Measurements from ENCODE around the gene ZNF316.
"Not testable (repeated sequence)": the region's sequence is repeated elsewhere in the genome, so short reads cannot be mapped to it uniquely, and the experiment has no call there.

The ZNF316 gene

GRCh38 chr7:6630007-6630849, 6.9 kb upstream of the ZNF316 start:
- Histone ChIP-seq H3K27ac (ENCODE audit: low read length) (no peak overlapping the region), H3K4me2 (ENCODE audit: low read length) (no peak overlapping the region), H3K27me3 (ENCODE audit: low read depth, low read length) (no peaks in the 10 kb centered on the region), H4K20me1 (ENCODE audit: insufficient read depth, low read length) (no peaks in the 10 kb centered on the region), H3K4me1 (ENCODE audit: low read length) (no peaks in the 10 kb centered on the region), H3K79me2 (ENCODE audit: low read length) (no peaks in the 10 kb centered on the region), H3K36me3 (replicated peaks; ENCODE audit: low read depth, low read length) (no peaks in the 10 kb centered on the region), H3K4me3 (ENCODE audit: low read length) (no peak overlapping the region), H3K9me3 (ENCODE audit: insufficient read depth, low read length) (no peaks in the 10 kb centered on the region), H3K9ac (ENCODE audit: low read length) (no peak overlapping the region), H2AFZ (ENCODE audit: low read depth, low read length) (no peak overlapping the region)
- TF ChIP-seq EZH2phosphoT487 (IDR thresholded peaks at IDR 0.05; ENCODE audit: low read depth), result no peak
- TF ChIP-seq CTCF (IDR thresholded peaks at IDR 0.05; ENCODE audit: low read depth, low read length), result no peak

- H3K27ac ChIP-seq (ENCODE audit: low read length), result no peak overlapping the region
- no peak overlapping the region for H3K9ac ChIP-seq (ENCODE audit: low read length)
- no peak overlapping the region for H3K4me3 ChIP-seq (ENCODE audit: low read length)
- no peak overlapping the region for H2AFZ ChIP-seq (ENCODE audit: low read depth, low read length)
- H3K36me3 ChIP-seq (replicated peaks; ENCODE audit: low read depth, low read length), result no peaks in the 10 kb centered on the region
- H3K4me2 ChIP-seq (ENCODE audit: low read length), result no peak overlapping the region
- no peaks in the 10 kb centered on the region for H4K20me1 ChIP-seq (ENCODE audit: insufficient read depth, low read length)
- H3K9me3 ChIP-seq (ENCODE audit: insufficient read depth, low read length), result no peaks in the 10 kb centered on the region
- no peaks in the 10 kb centered on the region for H3K27me3 ChIP-seq (ENCODE audit: low read depth, low read length)
- H3K79me2 ChIP-seq (ENCODE audit: low read length), result peaks cover 4% of the 10 kb centered on the region; the same call in 1 of the 2 replicates
- no peak for TF ChIP-seq CTCF (IDR thresholded peaks at IDR 0.05; ENCODE audit: low read depth, low read length)
- TF ChIP-seq EZH2phosphoT487 (IDR thresholded peaks at IDR 0.05; ENCODE audit: low read depth), result no peak
- H3K4me1 ChIP-seq (ENCODE audit: low read length), result 0 out of 2 replicates have a peak, but pooled peaks cover 3% of the 10 kb centered on the region
Observed at GRCh38 chr7:6631605-6632004, 5.5 kb upstream of the ZNF316 start.

- H3K4me1 ChIP-seq (ENCODE audit: low read length), result peaks cover 10% of the 10 kb centered on the region
- TF ChIP-seq CTCF (IDR thresholded peaks at IDR 0.05; ENCODE audit: low read depth, low read length) (no peak), EZH2phosphoT487 (IDR thresholded peaks at IDR 0.05; ENCODE audit: low read depth) (no peak)
- peaks cover under 1% of the 10 kb centered on the region for H3K36me3 ChIP-seq (replicated peaks; ENCODE audit: low read depth, low read length)
- H3K4me2 ChIP-seq (ENCODE audit: low read length), result no peak overlapping the region
- no peak overlapping the region for H3K4me3 ChIP-seq (ENCODE audit: low read length)
- H4K20me1 ChIP-seq (ENCODE audit: insufficient read depth, low read length), result no peaks in the 10 kb centered on the region
- no peak overlapping the region for H3K27ac ChIP-seq (ENCODE audit: low read length)
- H2AFZ ChIP-seq (ENCODE audit: low read depth, low read length), result no peak overlapping the region
- H3K27me3 ChIP-seq (ENCODE audit: low read depth, low read length), result no peaks in the 10 kb centered on the region
- H3K79me2 ChIP-seq (ENCODE audit: low read length), result peaks cover 28% of the 10 kb centered on the region
- H3K9ac ChIP-seq (ENCODE audit: low read length), result no peak overlapping the region
- no peaks in the 10 kb centered on the region for H3K9me3 ChIP-seq (ENCODE audit: insufficient read depth, low read length)
Observed at GRCh38 chr7:6634021-6634420, 3.1 kb upstream of the ZNF316 start.

GRCh38 chr7:6634971-6635370, 2.1 kb upstream of the ZNF316 start:
- not testable (repeated sequence) for H3K4me3 ChIP-seq (ENCODE audit: low read length); H4K20me1 ChIP-seq (ENCODE audit: insufficient read depth, low read length); H2AFZ ChIP-seq (ENCODE audit: low read depth, low read length); H3K9ac ChIP-seq (ENCODE audit: low read length); H3K27me3 ChIP-seq (ENCODE audit: low read depth, low read length); H3K36me3 ChIP-seq (replicated peaks; ENCODE audit: low read depth, low read length); H3K4me2 ChIP-seq (ENCODE audit: low read length); H3K27ac ChIP-seq (ENCODE audit: low read length); H3K9me3 ChIP-seq (ENCODE audit: insufficient read depth, low read length)
- Histone ChIP-seq H3K79me2 (ENCODE audit: low read length) (peaks cover 38% of the 10 kb centered on the region), H3K4me1 (ENCODE audit: low read length) (peaks cover 10% of the 10 kb centered on the region)
